WTC11 (cell line): Measurements from ENCODE around the gene LRRIQ4. TPM values are rescaled to one million over a fixed set of nuclear protein-coding genes. Genes with fewer than 3 reads are reported as not detected.

Source experiments
- CREM ChIP-seq: sonication (generic); formaldehyde crosslinking; IDR thresholded peaks from 2 replicates; pipeline ENCODE4 v1.8.1; 2022; ENCODE audit warnings: mild to moderate bottlenecking, missing genetic modification reagents, moderate library complexity
- ELF4 ChIP-seq: sonication (generic); formaldehyde crosslinking; IDR thresholded peaks from 2 replicates; pipeline ENCODE4 v1.8.1; 2022; ENCODE audit warnings: low read depth, mild to moderate bottlenecking, moderate library complexity, missing genetic modification reagents
- EMX1 ChIP-seq: fragments of 250-450 bp; sonication (Bioruptor Pico); IDR thresholded peaks from 2 replicates; pipeline ENCODE4 v1.8.0; 2021; ENCODE audit warnings: mild to moderate bottlenecking
- ETV6 ChIP-seq: sonication (generic); formaldehyde crosslinking; IDR thresholded peaks from 2 replicates; pipeline ENCODE4 v1.8.1; 2022; ENCODE audit warnings: mild to moderate bottlenecking, missing genetic modification reagents
- FOXJ3 ChIP-seq: sonication (generic); formaldehyde crosslinking; IDR thresholded peaks from 2 replicates; pipeline ENCODE4 v1.9.0; 2021; ENCODE audit warnings: missing genetic modification reagents, mild to moderate bottlenecking, borderline replicate concordance
- FOXP1 ChIP-seq: sonication (generic); formaldehyde crosslinking; IDR thresholded peaks from 2 replicates; pipeline ENCODE4 v1.8.0; 2022; ENCODE audit warnings: missing genetic modification reagents, mild to moderate bottlenecking, moderate library complexity, borderline replicate concordance
- GRHL2 ChIP-seq: fragments of 250-450 bp; sonication (Bioruptor Pico); IDR thresholded peaks from 2 replicates; pipeline ENCODE4 v1.8.0; 2022; ENCODE audit warnings: mild to moderate bottlenecking, moderate library complexity; ENCODE audit not compliant: insufficient replicate concordance, severe bottlenecking
- HMGA2 ChIP-seq: fragments of 250-450 bp; sonication (Bioruptor Pico); IDR thresholded peaks from 2 replicates; pipeline ENCODE4 v1.4.0; 2021; ENCODE audit warnings: mild to moderate bottlenecking, moderate library complexity
- IRF2 ChIP-seq: sonication (generic); formaldehyde crosslinking; IDR thresholded peaks from 2 replicates; pipeline ENCODE4 v1.8.0; 2022; ENCODE audit warnings: low read depth, missing genetic modification reagents, borderline replicate concordance
- MXD4 ChIP-seq: fragments of 250-450 bp; sonication (Bioruptor Pico); IDR thresholded peaks from 2 replicates; pipeline ENCODE4 v1.8.0; 2021; ENCODE audit warnings: mild to moderate bottlenecking, moderate library complexity, borderline replicate concordance
- MYBL2 ChIP-seq: sonication (generic); formaldehyde crosslinking; IDR thresholded peaks from 2 replicates; pipeline ENCODE4 v1.8.1; 2023; ENCODE audit warnings: mild to moderate bottlenecking, moderate library complexity, missing genetic modification reagents
- NFYB ChIP-seq: sonication (generic); formaldehyde crosslinking; conservative IDR thresholded peaks from 2 replicates; pipeline ENCODE4 v1.8.0; 2022; ENCODE audit warnings: low read depth, missing genetic modification reagents
- NR2C2 ChIP-seq: sonication (generic); formaldehyde crosslinking; IDR thresholded peaks from 2 replicates; pipeline ENCODE4 v1.8.0; 2022; ENCODE audit warnings: mild to moderate bottlenecking, missing genetic modification reagents
- RORB ChIP-seq: fragments of 250-450 bp; sonication (Bioruptor Pico); IDR thresholded peaks from 2 replicates; pipeline ENCODE4 v1.9.0; 2021; ENCODE audit warnings: mild to moderate bottlenecking
- SMAD4 ChIP-seq: sonication (generic); formaldehyde crosslinking; IDR thresholded peaks from 2 replicates; pipeline ENCODE4 v1.8.0; 2022; ENCODE audit warnings: mild to moderate bottlenecking, missing genetic modification reagents
- TCF7 ChIP-seq: sonication (generic); formaldehyde crosslinking; IDR thresholded peaks from 2 replicates; pipeline ENCODE4 v1.8.0; 2022; ENCODE audit warnings: mild to moderate bottlenecking, low read depth, missing genetic modification reagents, moderate library complexity
- ZBTB21 ChIP-seq: sonication (generic); formaldehyde crosslinking; IDR thresholded peaks from 2 replicates; pipeline ENCODE4 v1.8.1; 2023; ENCODE audit warnings: mild to moderate bottlenecking, missing genetic modification reagents, borderline replicate concordance
- ZNF138 ChIP-seq: sonication (generic); formaldehyde crosslinking; conservative IDR thresholded peaks from 2 replicates; pipeline ENCODE4 v1.8.1; 2022; ENCODE audit warnings: mild to moderate bottlenecking, moderate library complexity, missing genetic modification reagents
- ZNF219 ChIP-seq: sonication (generic); formaldehyde crosslinking; IDR thresholded peaks from 2 replicates; pipeline ENCODE4 v1.8.0; 2023; ENCODE audit warnings: missing genetic modification reagents, mild to moderate bottlenecking, borderline replicate concordance
- ZNF317 ChIP-seq: sonication (generic); formaldehyde crosslinking; IDR thresholded peaks from 2 replicates; pipeline ENCODE4 v1.8.1; 2023; ENCODE audit warnings: low read depth, mild to moderate bottlenecking, moderate library complexity, missing genetic modification reagents, borderline replicate concordance
- ZNF396 ChIP-seq: fragments of 250-450 bp; sonication (Bioruptor Pico); IDR thresholded peaks from 2 replicates; pipeline ENCODE4 v1.8.0; 2021; ENCODE audit warnings: mild to moderate bottlenecking, moderate library complexity, borderline replicate concordance
- total RNA-seq: library from RNA; stranded (reverse); gene quantifications from 3 replicates; pipeline ENCODE4 v1.2.3, GENCODE V29; 2021
- TF ChIP-seq, protein P1 (sequence below): sonication (generic); formaldehyde crosslinking; IDR thresholded peaks from 2 replicates; pipeline ENCODE4 v1.8.0; 2022; ENCODE audit warnings: mild to moderate bottlenecking, missing genetic modification reagents
- TF ChIP-seq, protein P2 (sequence below): sonication (generic); formaldehyde crosslinking; IDR thresholded peaks from 2 replicates; pipeline ENCODE4 v1.8.1; 2023; ENCODE audit warnings: mild to moderate bottlenecking, missing genetic modification reagents, moderate library complexity
- TF ChIP-seq, protein P3 (sequence below): fragments of 250-450 bp; sonication (Bioruptor Pico); conservative IDR thresholded peaks from 2 replicates; pipeline ENCODE4 v1.9.0; 2021; ENCODE audit warnings: mild to moderate bottlenecking
- TF ChIP-seq, protein P4 (sequence below): sonication (generic); formaldehyde crosslinking; IDR thresholded peaks from 2 replicates; pipeline ENCODE4 v1.8.1; 2023; ENCODE audit warnings: mild to moderate bottlenecking, missing genetic modification reagents, moderate library complexity
- TF ChIP-seq, protein P5 (sequence below): sonication (generic); formaldehyde crosslinking; IDR thresholded peaks from 2 replicates; pipeline ENCODE4 v1.8.1; 2022; ENCODE audit warnings: low read depth, missing genetic modification reagents, borderline replicate concordance
- TF ChIP-seq, protein P6 (sequence below): sonication (generic); formaldehyde crosslinking; IDR thresholded peaks from 2 replicates; pipeline ENCODE4 v1.8.1; 2022; ENCODE audit warnings: low read depth, mild to moderate bottlenecking, moderate library complexity, missing genetic modification reagents, borderline replicate concordance
- TF ChIP-seq, protein P7 (sequence below): sonication (generic); formaldehyde crosslinking; conservative IDR thresholded peaks from 2 replicates; pipeline ENCODE4 v1.8.1; 2023; ENCODE audit warnings: mild to moderate bottlenecking, low read depth, missing genetic modification reagents, moderate library complexity

LRRIQ4 gene
- total RNA-seq, 1 experiment from 2014 or later: 0.09 TPM

DNA sequence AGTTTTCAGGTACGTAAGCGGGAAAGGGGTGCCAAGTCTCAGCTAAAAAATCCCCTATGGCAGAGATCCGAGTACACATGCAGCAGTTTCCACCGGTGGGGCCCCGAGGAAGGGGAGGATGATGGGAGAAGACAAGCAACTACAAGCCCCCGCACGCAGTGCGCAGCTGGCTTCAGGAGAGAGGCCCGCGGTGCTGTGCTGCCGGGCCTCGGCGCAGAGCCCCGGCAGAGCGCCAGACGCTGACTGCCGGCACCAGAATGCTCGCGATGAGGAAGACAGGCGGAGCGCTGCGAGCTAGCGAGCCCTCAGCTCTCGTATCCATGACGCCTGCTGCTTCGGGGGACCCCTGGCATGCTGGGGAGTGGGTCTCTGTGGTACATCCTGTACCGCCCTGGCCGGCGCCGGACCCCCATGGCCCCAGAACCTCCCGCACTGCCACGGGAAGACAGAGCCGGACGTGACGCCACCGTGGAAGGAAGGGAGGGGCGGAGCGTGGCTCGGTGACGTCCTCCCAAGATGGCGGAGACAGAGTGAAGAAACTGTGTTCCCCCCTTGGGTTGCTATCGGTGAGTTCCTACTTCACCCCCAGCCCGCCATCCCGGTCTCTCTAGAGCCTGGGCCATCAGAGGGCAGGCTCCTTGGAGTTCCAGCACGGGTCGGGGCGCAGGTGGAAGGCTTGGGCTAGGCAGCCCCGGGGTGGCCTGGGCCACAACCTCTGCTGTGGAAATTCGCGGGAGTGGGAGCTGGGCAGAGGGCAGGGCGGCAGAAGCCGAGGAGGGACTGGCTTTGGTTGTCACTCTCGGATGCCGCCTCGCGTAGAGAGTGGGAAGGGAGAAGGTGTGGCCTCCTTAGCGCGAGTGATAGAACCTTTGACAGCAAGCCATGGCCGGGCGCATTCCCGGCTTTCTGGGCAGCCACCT is 39.5 kb upstream of the LRRIQ4 start, which contains the start of gene MYNN (continued):
- TF ChIP-seq ZNF317 (CRISPR knock-in tag) (no peak), GRHL2 (CRISPR knock-in tag) (no peak), CREM (CRISPR knock-in tag) (peak; percentile 92), ETV6 (CRISPR knock-in tag) (peak; percentile 64), ZNF138 (CRISPR knock-in tag) (no peak), EMX1 (CRISPR knock-in tag) (no peak), TCF7 (CRISPR knock-in tag) (no peak), FOXJ3 (CRISPR knock-in tag) (no peak), SMAD4 (CRISPR knock-in tag) (no peak), FOXP1 (peak; percentile 69; the same call in 1 of the 2 replicates), MXD4 (CRISPR knock-in tag) (no peak), MYBL2 (CRISPR knock-in tag) (peak; percentile 63; the same call in 1 of the 2 replicates), ZNF396 (CRISPR knock-in tag) (no peak), NFYB (no peak; the same call in 1 of the 2 replicates), ZNF219 (CRISPR knock-in tag) (no peak), NR2C2 (no peak), IRF2 (CRISPR knock-in tag) (no peak), RORB (no peak), ELF4 (CRISPR knock-in tag) (no peak), HMGA2 (CRISPR knock-in tag) (no peak), ZBTB21 (peak; percentile 66; the same call in 1 of the 2 replicates)
- TF ChIP-seq, protein P1, sequence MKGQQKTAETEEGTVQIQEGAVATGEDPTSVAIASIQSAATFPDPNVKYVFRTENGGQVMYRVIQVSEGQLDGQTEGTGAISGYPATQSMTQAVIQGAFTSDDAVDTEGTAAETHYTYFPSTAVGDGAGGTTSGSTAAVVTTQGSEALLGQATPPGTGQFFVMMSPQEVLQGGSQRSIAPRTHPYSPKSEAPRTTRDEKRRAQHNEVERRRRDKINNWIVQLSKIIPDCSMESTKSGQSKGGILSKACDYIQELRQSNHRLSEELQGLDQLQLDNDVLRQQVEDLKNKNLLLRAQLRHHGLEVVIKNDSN (CRISPR knock-in tag): no peak
- TF ChIP-seq, protein P2, sequence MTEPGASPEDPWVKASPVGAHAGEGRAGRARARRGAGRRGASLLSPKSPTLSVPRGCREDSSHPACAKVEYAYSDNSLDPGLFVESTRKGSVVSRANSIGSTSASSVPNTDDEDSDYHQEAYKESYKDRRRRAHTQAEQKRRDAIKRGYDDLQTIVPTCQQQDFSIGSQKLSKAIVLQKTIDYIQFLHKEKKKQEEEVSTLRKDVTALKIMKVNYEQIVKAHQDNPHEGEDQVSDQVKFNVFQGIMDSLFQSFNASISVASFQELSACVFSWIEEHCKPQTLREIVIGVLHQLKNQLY (CRISPR knock-in tag): no peak
- TF ChIP-seq, protein P3, sequence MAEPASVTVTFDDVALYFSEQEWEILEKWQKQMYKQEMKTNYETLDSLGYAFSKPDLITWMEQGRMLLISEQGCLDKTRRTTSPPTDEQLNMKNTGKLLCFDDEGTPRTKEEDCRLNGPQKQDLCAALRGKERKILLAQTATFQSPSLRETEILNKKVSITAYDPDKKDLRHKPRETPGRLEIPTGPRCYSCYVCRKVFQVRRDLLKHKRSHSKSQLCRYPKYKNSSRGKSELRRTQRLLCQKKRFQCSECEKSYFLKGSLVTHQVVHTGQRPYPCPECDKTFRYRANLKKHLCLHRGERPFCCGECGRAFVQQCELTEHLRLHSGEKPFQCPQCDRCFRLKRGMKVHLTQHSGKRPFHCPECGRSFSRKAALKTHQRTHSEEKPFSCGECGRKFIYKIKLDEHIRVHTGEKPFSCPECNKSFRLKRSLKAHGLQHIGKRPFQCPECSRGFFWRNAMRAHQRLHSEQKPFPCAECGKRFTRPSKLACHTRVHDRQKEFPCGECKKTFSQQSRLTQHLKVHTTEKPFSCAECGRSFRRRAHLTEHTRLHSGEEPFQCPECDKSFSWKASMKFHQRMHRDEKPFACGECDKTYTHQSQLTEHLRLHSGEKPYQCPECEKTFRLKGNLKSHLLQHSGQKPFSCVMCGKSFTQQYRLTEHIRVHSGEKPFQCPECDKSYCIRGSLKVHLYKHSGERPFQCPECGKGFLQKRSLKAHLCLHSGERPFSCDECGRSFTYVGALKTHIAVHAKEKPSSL (CRISPR knock-in tag): no peak
- TF ChIP-seq, protein P4, sequence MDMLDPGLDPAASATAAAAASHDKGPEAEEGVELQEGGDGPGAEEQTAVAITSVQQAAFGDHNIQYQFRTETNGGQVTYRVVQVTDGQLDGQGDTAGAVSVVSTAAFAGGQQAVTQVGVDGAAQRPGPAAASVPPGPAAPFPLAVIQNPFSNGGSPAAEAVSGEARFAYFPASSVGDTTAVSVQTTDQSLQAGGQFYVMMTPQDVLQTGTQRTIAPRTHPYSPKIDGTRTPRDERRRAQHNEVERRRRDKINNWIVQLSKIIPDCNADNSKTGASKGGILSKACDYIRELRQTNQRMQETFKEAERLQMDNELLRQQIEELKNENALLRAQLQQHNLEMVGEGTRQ (CRISPR knock-in tag): no peak
- TF ChIP-seq, protein P5, sequence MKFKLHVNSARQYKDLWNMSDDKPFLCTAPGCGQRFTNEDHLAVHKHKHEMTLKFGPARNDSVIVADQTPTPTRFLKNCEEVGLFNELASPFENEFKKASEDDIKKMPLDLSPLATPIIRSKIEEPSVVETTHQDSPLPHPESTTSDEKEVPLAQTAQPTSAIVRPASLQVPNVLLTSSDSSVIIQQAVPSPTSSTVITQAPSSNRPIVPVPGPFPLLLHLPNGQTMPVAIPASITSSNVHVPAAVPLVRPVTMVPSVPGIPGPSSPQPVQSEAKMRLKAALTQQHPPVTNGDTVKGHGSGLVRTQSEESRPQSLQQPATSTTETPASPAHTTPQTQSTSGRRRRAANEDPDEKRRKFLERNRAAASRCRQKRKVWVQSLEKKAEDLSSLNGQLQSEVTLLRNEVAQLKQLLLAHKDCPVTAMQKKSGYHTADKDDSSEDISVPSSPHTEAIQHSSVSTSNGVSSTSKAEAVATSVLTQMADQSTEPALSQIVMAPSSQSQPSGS (CRISPR knock-in tag): no peak
- TF ChIP-seq, protein P6, sequence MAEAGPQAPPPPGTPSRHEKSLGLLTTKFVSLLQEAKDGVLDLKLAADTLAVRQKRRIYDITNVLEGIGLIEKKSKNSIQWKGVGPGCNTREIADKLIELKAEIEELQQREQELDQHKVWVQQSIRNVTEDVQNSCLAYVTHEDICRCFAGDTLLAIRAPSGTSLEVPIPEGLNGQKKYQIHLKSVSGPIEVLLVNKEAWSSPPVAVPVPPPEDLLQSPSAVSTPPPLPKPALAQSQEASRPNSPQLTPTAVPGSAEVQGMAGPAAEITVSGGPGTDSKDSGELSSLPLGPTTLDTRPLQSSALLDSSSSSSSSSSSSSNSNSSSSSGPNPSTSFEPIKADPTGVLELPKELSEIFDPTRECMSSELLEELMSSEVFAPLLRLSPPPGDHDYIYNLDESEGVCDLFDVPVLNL (CRISPR knock-in tag): no peak
- TF ChIP-seq, protein P7, sequence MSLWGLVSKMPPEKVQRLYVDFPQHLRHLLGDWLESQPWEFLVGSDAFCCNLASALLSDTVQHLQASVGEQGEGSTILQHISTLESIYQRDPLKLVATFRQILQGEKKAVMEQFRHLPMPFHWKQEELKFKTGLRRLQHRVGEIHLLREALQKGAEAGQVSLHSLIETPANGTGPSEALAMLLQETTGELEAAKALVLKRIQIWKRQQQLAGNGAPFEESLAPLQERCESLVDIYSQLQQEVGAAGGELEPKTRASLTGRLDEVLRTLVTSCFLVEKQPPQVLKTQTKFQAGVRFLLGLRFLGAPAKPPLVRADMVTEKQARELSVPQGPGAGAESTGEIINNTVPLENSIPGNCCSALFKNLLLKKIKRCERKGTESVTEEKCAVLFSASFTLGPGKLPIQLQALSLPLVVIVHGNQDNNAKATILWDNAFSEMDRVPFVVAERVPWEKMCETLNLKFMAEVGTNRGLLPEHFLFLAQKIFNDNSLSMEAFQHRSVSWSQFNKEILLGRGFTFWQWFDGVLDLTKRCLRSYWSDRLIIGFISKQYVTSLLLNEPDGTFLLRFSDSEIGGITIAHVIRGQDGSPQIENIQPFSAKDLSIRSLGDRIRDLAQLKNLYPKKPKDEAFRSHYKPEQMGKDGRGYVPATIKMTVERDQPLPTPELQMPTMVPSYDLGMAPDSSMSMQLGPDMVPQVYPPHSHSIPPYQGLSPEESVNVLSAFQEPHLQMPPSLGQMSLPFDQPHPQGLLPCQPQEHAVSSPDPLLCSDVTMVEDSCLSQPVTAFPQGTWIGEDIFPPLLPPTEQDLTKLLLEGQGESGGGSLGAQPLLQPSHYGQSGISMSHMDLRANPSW (CRISPR knock-in tag): no peak
